ENCODE data around the gene ATXN2. TPM values are rescaled to one million over a fixed set of nuclear protein-coding genes. Genes with fewer than 3 reads are reported as not detected.

Gene ATXN2
- polyA plus RNA-seq, 1 experiment, result 19.1 TPM

DNA sequence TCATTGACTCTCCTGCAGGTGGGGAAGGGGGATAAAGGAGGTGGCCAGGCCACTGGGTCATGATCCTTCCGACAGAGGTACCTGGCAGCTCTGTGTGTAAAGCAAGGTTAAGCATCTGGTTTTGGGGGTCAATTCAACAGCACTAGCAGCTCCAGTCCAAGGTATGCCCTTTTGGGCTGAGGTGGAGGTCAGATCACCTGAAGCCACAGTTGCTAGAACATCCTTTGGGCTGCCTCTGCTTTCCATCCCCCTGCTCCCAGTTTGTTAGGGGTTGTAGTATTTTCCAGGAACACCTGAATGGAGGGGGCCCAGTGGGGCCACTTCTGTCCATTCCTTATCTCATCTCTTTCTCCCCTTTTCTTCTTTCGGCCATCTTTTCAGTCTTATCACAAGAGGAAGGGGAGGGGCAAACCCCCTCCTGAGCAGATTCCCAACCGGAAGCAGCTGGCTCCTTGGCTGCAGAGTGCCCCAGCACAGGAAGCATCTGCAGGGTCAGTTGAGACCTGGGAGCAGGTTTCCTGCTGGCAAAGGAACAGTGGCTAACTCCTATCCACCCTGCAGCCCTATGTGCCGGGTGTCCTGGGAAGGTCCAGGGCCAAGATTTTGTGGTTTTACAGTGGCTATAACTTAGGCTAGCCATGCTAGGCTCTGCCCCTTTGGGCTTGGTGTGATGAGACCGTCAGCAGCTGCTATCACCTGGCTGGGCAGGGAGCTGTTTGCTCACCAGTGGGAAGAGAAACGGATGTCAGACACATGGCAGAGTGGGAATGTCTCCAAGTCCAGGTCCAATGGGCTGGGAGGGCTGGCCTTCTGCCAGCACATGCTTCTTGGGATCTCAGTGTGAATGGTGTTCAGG is 153.2 kb downstream of the ATXN2 start:
- POLR2A ChIA-PET, result interaction anchor here (0.8 to 1.9 kb wide), 2 partner anchors 8 to 11 kb away, joined by 5 read pairs; no protein-coding TSS in a partner anchor
- TF ChIP-seq, protein P1, sequence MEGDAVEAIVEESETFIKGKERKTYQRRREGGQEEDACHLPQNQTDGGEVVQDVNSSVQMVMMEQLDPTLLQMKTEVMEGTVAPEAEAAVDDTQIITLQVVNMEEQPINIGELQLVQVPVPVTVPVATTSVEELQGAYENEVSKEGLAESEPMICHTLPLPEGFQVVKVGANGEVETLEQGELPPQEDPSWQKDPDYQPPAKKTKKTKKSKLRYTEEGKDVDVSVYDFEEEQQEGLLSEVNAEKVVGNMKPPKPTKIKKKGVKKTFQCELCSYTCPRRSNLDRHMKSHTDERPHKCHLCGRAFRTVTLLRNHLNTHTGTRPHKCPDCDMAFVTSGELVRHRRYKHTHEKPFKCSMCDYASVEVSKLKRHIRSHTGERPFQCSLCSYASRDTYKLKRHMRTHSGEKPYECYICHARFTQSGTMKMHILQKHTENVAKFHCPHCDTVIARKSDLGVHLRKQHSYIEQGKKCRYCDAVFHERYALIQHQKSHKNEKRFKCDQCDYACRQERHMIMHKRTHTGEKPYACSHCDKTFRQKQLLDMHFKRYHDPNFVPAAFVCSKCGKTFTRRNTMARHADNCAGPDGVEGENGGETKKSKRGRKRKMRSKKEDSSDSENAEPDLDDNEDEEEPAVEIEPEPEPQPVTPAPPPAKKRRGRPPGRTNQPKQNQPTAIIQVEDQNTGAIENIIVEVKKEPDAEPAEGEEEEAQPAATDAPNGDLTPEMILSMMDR (IDR thresholded peaks at IDR 0.05; ENCODE audit: low read depth, low read length), result no peak
- Histone ChIP-seq H3K27ac (ENCODE audit: low read depth, low read length) (peak overlapping the region; percentile 52), H3K27me3 (ENCODE audit: control insufficient read depth, insufficient read depth, low read length) (no peaks in the 10 kb centered on the region), H3K4me3 (ENCODE audit: low read depth, low read length) (no peak overlapping the region), H3K9me3 (ENCODE audit: control insufficient read depth, insufficient read depth, low read length) (no peaks in the 10 kb centered on the region)
- CTCF ChIA-PET, result interaction anchor here (2.0 kb wide), 1 partner anchor 49 kb away, joined by 11 read pairs; no protein-coding TSS in a partner anchor
- peak; percentile 30 for DNase-seq (ENCODE audit: low read depth, low spot score)

DNA sequence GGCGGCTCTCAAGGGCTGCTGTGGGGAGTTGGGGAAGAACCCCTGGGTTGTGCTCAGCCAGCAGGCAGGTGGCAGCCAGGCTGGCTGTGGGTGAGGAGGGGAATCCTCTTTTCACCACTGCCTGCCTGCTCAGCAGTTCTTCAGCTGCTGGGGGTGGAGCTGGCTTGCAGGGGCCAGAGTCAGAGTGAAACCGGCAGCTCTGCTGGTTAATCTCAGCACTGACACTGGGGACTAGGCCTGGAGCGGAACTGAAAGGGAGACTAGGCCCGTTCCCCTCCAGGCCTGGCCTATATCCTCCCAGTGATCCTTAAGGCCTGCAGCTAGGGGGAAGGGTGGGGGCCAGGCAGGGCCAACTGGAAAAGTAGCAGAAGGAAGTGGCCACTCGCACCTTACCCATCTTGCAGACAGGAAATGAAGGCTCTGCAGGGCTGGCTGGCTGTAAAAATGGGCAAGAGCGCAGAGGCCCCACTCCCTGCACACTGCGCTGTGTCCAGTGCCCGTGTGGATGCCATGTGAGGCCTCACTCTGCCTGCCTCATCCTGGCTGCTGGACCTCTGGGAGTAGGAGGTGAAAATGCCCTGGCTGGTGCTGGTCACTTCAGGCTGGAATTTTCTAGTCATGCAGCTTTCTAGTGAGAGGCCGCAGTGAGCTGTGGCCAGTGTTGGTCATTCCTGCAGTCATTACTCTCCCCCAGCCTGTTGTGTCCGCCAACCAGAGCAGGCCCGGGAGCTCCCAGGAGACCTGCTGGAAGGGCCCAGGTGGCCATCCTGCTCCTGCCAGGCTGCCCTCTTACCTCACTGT is 154.0 kb downstream of the ATXN2 start:
- H3K9me3 ChIP-seq (ENCODE audit: control insufficient read depth, insufficient read depth, low read length), result no peaks in the 10 kb centered on the region
- no peaks in the 10 kb centered on the region for H3K27me3 ChIP-seq (ENCODE audit: control insufficient read depth, insufficient read depth, low read length)
- POLR2A ChIA-PET, result interaction anchor here (0.8 to 1.9 kb wide), 2 partner anchors 7 to 10 kb away, joined by 5 read pairs; no protein-coding TSS in a partner anchor
- CTCF ChIA-PET, result interaction anchor here (1.1 to 4.6 kb wide), 3 partner anchors 46 to 49 kb away, joined by 3 to 38 read pairs (median 11); no protein-coding TSS in a partner anchor
- DNase-seq (ENCODE audit: low read depth, low spot score), result no peak
- no peak overlapping the region for H3K4me3 ChIP-seq (ENCODE audit: low read depth, low read length)
- TF ChIP-seq, protein P1 (IDR thresholded peaks at IDR 0.05; ENCODE audit: low read depth, low read length), result no peak
- H3K27ac ChIP-seq (ENCODE audit: low read depth, low read length), result peak overlapping the region; percentile 52

DNA sequence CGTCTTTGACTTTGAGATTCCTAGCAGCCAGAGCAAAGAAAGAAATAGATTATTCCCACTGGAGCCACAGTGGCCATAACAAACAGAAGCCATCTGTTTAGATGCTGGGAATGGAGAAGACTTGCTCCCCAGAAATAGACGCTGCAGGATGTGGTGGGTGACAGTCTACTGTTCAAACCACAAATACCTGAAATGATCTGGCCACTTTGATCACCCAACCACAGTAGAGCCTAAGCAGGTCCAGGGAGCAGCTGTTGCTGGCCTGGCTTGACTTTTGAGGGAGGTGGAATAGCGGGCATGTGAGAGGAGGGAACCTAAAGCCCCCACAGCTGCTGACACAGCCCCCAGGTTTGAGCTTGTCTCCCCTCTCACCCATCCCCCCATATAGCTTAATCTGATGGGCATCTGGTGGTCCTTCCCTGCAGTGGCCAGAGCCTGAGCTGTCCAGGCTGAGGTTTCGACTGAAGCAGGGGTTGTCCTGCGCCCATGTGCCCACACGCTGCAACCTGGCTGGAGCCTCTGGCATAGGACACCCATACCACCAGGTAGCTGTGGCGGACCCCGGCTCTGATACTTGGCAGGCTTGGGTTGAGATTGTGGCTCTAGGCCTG is 154.7 kb downstream of the ATXN2 start:
- Histone ChIP-seq H3K4me3 (ENCODE audit: low read depth, low read length) (no peak overlapping the region), H3K27ac (ENCODE audit: low read depth, low read length) (peak overlapping the region; percentile 52), H3K27me3 (ENCODE audit: control insufficient read depth, insufficient read depth, low read length) (no peaks in the 10 kb centered on the region), H3K9me3 (ENCODE audit: control insufficient read depth, insufficient read depth, low read length) (no peaks in the 10 kb centered on the region)
- TF ChIP-seq, protein P1 (IDR thresholded peaks at IDR 0.05; ENCODE audit: low read depth, low read length), result no peak
- POLR2A ChIA-PET, result no interaction called here
- CTCF ChIA-PET, result interaction anchor here (1.1 to 4.6 kb wide), 2 partner anchors 46 to 48 kb away, joined by 3 to 38 read pairs; no protein-coding TSS in a partner anchor
- no peak for DNase-seq (ENCODE audit: low read depth, low spot score)

DNA sequence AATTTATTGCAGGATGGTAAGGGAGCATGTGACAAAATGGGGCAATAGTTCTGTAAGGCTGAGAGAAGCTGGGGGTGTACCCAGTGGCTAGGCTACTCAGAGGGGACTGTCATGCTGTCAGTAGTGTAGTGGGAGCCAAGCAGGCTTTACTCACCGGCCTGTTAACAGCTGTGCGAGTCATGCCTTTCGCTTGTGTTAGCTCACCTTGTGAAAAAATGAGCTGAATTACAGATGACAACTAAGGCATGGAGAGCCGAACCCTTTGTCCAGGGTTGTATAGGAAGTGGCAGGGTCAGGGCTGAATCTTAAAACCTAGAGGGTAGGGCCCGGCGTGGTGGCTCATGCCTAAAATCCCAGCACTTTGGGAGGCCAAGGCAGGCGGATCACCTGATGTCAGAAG is 155.5 kb downstream of the ATXN2 start:
- CTCF ChIA-PET, result interaction anchor here (4.6 to 6.0 kb wide), 2 partner anchors 8 to 47 kb away, joined by 38 to 59 read pairs; no protein-coding TSS in a partner anchor
- H3K4me3 ChIP-seq (ENCODE audit: low read depth, low read length), result no peak overlapping the region
- H3K27ac ChIP-seq (ENCODE audit: low read depth, low read length), result no peak overlapping the region
- POLR2A ChIA-PET, result no interaction called here
- no peak for DNase-seq (ENCODE audit: low read depth, low spot score)
- no peaks in the 10 kb centered on the region for H3K27me3 ChIP-seq (ENCODE audit: control insufficient read depth, insufficient read depth, low read length)
- TF ChIP-seq, protein P1 (IDR thresholded peaks at IDR 0.05; ENCODE audit: low read depth, low read length), result no peak
- H3K9me3 ChIP-seq (ENCODE audit: control insufficient read depth, insufficient read depth, low read length), result no peaks in the 10 kb centered on the region

Data from AG04450 (cell line).